Thymus (tissue), 11 donors: ENCODE results near the gene ATP1A2. TPM values are rescaled to one million over a fixed set of nuclear protein-coding genes. Genes with fewer than 3 reads are reported as not detected.
A peak's percentile ranks its signal among the peaks of the same experiment; 100 is the strongest.

ENCODE experiments used
- DNase-seq, 9 donors: peaks; one replicate each; pipeline ENCODE4 v3.0.0-alpha.2; 2013; ENCODE audit warnings: low spot score in 9 of 9, low read depth in 6 of 9, missing footprints in 1 of 9
- H3K27ac ChIP-seq, 2 donors: one replicate each; pipeline ENCODE4 v1.5.1; 2013; ENCODE audit warnings: control low read depth in 1 of 2, low read depth in 1 of 2, low read length in 1 of 2, mild to moderate bottlenecking in 1 of 2, moderate library complexity in 1 of 2
- H3K27me3 ChIP-seq, 2 donors: one replicate each; pipeline ENCODE4 v1.5.1; 2013; ENCODE audit warnings: low read length in 1 of 2; ENCODE audit not compliant: control insufficient read depth in 2 of 2, insufficient read depth in 1 of 2
- H3K36me3 ChIP-seq, 2 donors: one replicate each; pipeline ENCODE4 v1.5.1; 2013; ENCODE audit warnings: low read length in 1 of 2, mild to moderate bottlenecking in 1 of 2, moderate library complexity in 1 of 2; ENCODE audit not compliant: control insufficient read depth in 2 of 2, insufficient read depth in 2 of 2
- H3K4me1 ChIP-seq, 2 donors: one replicate each; pipeline ENCODE4 v1.5.1; 2013; ENCODE audit warnings: low read length in 2 of 2; ENCODE audit not compliant: control insufficient read depth in 2 of 2, insufficient read depth in 2 of 2
- H3K4me3 ChIP-seq, 2 donors: one replicate each; pipeline ENCODE4 v1.5.1; 2013; ENCODE audit warnings: low read length in 2 of 2, control low read depth in 1 of 2, mild to moderate bottlenecking in 1 of 2
- H3K9me3 ChIP-seq, 2 donors: one replicate each; pipeline ENCODE4 v1.5.1; 2013; ENCODE audit warnings: low read length in 1 of 2, mild to moderate bottlenecking in 1 of 2; ENCODE audit not compliant: control insufficient read depth in 2 of 2, insufficient read depth in 1 of 2
- WGBS: extraction: QIAGEN DNeasy Blood & Tissue Kit; methylation state at CpG from one replicate; pipeline ENCODE4 v1.1.7; 2013; 5-methylcytosine and 5-hydroxymethylcytosine counted together
- polyA plus RNA-seq: library from polyadenylated mRNA; stranded (reverse); fragments of 200-250 nt; gene quantifications from one replicate; pipeline ENCODE4 v1.2.3, GENCODE V29; 2013
- total RNA-seq: library from RNA; stranded (reverse); fragments of 120-200 nt; gene quantifications from one replicate; pipeline ENCODE4 v1.2.4, GENCODE V29; 2013
- donor health status: healthy.

The ATP1A2 gene
- total and polyA plus RNA-seq, 2 donors: 0.38 to 1.3 TPM

- WGBS: 79% methylated on average over 2 of the region's 2 CpGs
- Histone ChIP-seq H3K36me3 (no peaks in the 10 kb centered on the region), H3K27me3 (peaks cover 2 to 65% of the 10 kb centered on the region in 2 donors), H3K4me3 (no peak overlapping the region), H3K4me1 (peaks cover 2 to 8% of the 10 kb centered on the region in 2 donors), H3K27ac (no peak overlapping the region), H3K9me3 (no peaks in the 10 kb centered on the region)
- DNase-seq: no peak
Observed at GRCh38 chr1:160075836-160076235, 39.7 kb upstream of the ATP1A2 start.

- no peaks in the 10 kb centered on the region for H3K36me3 ChIP-seq
- 96% methylated on average over 3 of the region's 3 CpGs for WGBS
- H3K4me1 ChIP-seq: peaks cover 0 to 5% of the 10 kb centered on the region in 2 donors
- DNase-seq: no peak
- no peak overlapping the region for H3K4me3 ChIP-seq
- no peaks in the 10 kb centered on the region for H3K9me3 ChIP-seq
- no peak overlapping the region for H3K27ac ChIP-seq
- peaks cover 6 to 65% of the 10 kb centered on the region in 2 donors for H3K27me3 ChIP-seq
Observed at GRCh38 chr1:160076295-160076694, 39.3 kb upstream of the ATP1A2 start.

- Histone ChIP-seq H3K9me3 (no peaks in the 10 kb centered on the region), H3K36me3 (no peaks in the 10 kb centered on the region), H3K4me3 (no peak overlapping the region), H3K27me3 (peaks cover 6 to 69% of the 10 kb centered on the region in 2 donors), H3K27ac (no peak overlapping the region), H3K4me1 (no peaks in the 10 kb centered on the region)
- no peak for DNase-seq
Observed at GRCh38 chr1:160077486-160077885, 38.1 kb upstream of the ATP1A2 start.

GRCh38 chr1:160078512-160079195 lies 36.9 kb upstream of the ATP1A2 start:
- peaks cover 16 to 76% of the 10 kb centered on the region in 2 donors for H3K27me3 ChIP-seq
- H3K27ac ChIP-seq: no peak overlapping the region
- no peak overlapping the region for H3K4me3 ChIP-seq
- H3K4me1 ChIP-seq: peaks cover 0 to under 1% of the 10 kb centered on the region in 2 donors
- no peaks in the 10 kb centered on the region for H3K36me3 ChIP-seq
- H3K9me3 ChIP-seq: no peaks in the 10 kb centered on the region
- peak in 2 of 9 donors; percentile 66 for DNase-seq
- 28% methylated on average over 8 of the region's 8 CpGs for WGBS

GRCh38 chr1:160079448-160079847 lies 36.1 kb upstream of the ATP1A2 start:
- Histone ChIP-seq H3K27ac (no peak overlapping the region), H3K4me1 (peaks cover 3 to 5% of the 10 kb centered on the region in 2 donors), H3K36me3 (no peaks in the 10 kb centered on the region), H3K4me3 (no peak overlapping the region), H3K9me3 (no peaks in the 10 kb centered on the region), H3K27me3 (peaks cover 19 to 84% of the 10 kb centered on the region in 2 donors)
- no peak for DNase-seq
- WGBS: 82% methylated on average over 4 of the region's 4 CpGs

- Histone ChIP-seq H3K4me3 (no peak overlapping the region), H3K4me1 (peaks cover 3 to 5% of the 10 kb centered on the region in 2 donors), H3K27ac (no peak overlapping the region), H3K27me3 (peaks cover 19 to 86% of the 10 kb centered on the region in 2 donors), H3K36me3 (no peaks in the 10 kb centered on the region), H3K9me3 (no peaks in the 10 kb centered on the region)
- no peak for DNase-seq
- WGBS: 74% methylated on average over 6 of the region's 6 CpGs
Observed at GRCh38 chr1:160080381-160081100, 35.0 kb upstream of the ATP1A2 start.

GRCh38 chr1:160081261-160081936 lies 34.2 kb upstream of the ATP1A2 start, which contains the start of gene KCNJ9:
Gene KCNJ9 (plus strand): TSS chr1:160081538. CDS start chr1:160084031, 2,493 bp downstream.
- 25% methylated on average over 14 of the region's 14 CpGs for WGBS
- no peak within 1 kb of the TSS for H3K4me3 ChIP-seq
- DNase-seq: no peak
- H3K27me3 ChIP-seq: peaks cover 19 to 79% of the 10 kb centered on the region in 2 donors
- peaks cover 3 to 8% of the 10 kb centered on the region in 2 donors for H3K4me1 ChIP-seq
- no peak within 1 kb of the TSS for H3K27ac ChIP-seq
- H3K36me3 ChIP-seq: peaks cover 0 to 4% of the 10 kb centered on the region in 2 donors
- H3K9me3 ChIP-seq: no peaks in the 10 kb centered on the region

- WGBS: 68% methylated on average over 2 of the region's 2 CpGs
- DNase-seq: no peak
- Histone ChIP-seq H3K27me3 (peaks cover 19 to 71% of the 10 kb centered on the region in 2 donors), H3K9me3 (no peaks in the 10 kb centered on the region), H3K36me3 (peaks cover 0 to 7% of the 10 kb centered on the region in 2 donors), H3K4me1 (peaks cover 3 to 8% of the 10 kb centered on the region in 2 donors), H3K4me3 (no peak overlapping the region), H3K27ac (no peak overlapping the region)
Observed at GRCh38 chr1:160082487-160082886, 33.1 kb upstream of the ATP1A2 start.

- peaks cover 19 to 67% of the 10 kb centered on the region in 2 donors for H3K27me3 ChIP-seq
- WGBS: 84% methylated on average over 3 of the region's 3 CpGs
- H3K36me3 ChIP-seq: peaks cover under 1 to 7% of the 10 kb centered on the region in 2 donors
- H3K27ac ChIP-seq: no peak overlapping the region
- no peak for DNase-seq
- peaks cover 3 to 8% of the 10 kb centered on the region in 2 donors for H3K4me1 ChIP-seq
- no peak overlapping the region for H3K4me3 ChIP-seq
- no peaks in the 10 kb centered on the region for H3K9me3 ChIP-seq
Observed at GRCh38 chr1:160082926-160083325, 32.6 kb upstream of the ATP1A2 start.
